Ureter (tissue), 1 donor: ENCODE results near the gene CNBP. TPM values are rescaled to one million over a fixed set of nuclear protein-coding genes. Genes with fewer than 3 reads are reported as not detected.
"Not testable (repeated sequence)": the region's sequence is repeated elsewhere in the genome, so short reads cannot be mapped to it uniquely, and the experiment has no call there.

Source experiments
- DNase-seq: peaks from one replicate; pipeline ENCODE4 v3.0.0-alpha.2; 2020; ENCODE audit warnings: low spot score
- total RNA-seq: library from RNA; stranded (reverse); gene quantifications from one replicate; pipeline ENCODE4 v1.2.4, GENCODE V29; 2023
- donor health status: DM: yes; HTN: yes; CAD: no.

CNBP gene
- total RNA-seq, 1 donor from 2014 or later = 338 TPM

DNA sequence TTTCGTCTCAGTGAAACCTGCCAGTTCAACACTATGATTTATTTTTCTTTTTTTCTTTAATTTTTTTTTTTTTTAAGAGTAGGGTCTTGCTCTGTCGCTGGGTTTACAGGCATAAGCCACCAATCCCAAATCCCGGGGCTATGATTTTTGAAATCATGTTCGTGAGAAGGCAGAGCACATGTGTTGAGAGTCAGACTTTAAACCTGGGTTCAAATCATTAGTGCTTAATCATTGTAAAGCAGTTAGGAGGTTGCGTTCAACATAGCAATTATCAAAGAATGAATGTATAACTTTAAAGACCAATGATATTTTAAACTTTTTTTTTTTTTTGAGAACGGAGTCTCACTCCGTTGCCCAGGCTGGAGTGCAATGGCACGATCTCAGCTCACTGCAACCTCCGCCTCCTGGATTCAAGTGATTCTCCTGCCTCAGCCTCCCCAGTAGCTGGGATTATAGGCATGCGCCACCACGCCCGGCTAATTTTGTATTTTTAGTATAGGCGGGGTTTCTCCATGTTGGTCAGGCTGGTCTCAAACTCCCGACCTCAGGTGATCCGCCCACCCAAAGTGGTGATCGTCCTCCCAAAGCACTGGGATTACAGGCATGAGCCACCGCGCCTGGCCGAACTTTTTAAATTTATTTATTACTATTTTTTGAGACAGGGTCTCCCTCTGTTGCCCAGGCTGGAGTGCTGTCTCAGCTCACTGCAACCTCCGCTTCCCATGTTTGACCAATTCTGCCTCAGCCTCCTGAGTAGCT lies 1.3 kb upstream of the CNBP start:
- not testable (repeated sequence) for DNase-seq

DNA sequence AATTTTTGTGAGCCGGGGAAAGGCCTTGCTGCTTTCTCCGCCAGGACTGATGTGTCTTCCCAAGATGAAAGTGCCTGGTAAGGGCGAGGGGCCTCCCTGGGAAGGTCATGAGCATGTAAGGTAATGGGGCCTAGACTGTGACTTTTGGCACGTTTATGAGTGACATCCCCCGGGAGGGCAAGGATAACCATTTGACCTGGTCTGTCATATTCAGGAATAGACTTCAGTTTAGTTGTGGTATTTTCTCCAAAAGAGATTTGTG lies 631 bp upstream of the CNBP start:
- DNase-seq = no peak

DNA sequence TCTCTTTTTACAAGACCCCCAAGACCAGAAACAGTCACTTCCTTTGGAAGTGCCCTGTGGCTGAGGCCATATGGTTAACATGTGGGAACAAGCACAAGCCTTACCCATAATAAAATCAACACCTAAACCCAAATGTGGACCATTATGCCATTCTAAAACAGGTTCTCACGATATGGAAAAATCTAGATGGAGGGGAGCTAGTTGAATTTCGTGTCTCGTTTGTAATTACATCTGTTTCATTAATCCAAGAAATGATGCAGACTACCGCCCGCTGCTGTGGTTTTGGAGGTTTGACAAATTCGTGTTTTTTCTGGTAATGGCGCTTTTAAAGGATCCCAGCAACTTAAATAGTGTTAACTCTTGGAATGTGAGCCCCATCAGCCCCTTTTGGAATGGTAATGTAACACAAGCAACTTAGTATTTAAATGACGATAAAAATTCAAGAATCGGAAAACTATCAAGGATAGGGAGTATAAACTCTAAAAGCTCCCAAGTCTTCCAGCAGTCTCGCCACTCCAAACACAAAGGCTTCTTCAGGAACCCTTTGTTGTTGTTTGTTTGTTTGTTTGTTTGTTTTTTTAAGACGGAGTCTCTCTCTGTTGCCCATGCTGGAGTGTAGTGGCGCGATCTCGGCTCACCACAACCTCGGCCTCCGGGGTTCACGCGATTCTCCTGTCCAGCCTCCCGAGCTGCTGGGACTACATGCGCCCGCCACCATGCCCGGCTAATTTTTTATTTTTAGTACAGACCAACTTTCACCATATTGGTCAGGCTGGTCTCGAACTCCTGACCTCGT lies 1.1 kb downstream of the CNBP start:
- DNase-seq = no peak

GRCh38 chr3:129181819-129182218 lies 1.9 kb downstream of the CNBP start:
- no peak for DNase-seq

DNA sequence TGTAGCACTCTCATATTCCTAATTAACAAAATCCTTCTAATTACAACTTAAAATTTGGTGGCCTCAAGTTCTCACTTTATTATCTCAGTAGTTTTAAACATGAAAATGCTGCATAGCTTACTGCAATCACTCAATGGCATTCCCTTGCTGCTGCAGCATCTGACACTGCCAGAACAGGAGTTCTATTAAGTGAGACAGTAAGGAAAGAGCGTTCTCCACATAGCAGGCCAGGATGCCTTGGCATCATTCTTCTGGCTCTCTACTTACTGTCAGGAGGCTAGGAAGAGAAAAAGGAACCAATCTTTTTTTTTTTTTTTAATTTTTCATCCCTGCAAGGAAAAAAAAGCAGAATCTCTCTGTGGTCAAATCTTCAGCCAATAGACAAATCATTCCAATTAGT lies 3.2 kb downstream of the CNBP start:
- no peak for DNase-seq

- no peak for DNase-seq
Observed at GRCh38 chr3:129176051-129176450, 7.6 kb downstream of the CNBP start.

- DNase-seq = no peak
Observed at GRCh38 chr3:129173725-129174124, 10.0 kb downstream of the CNBP start.

- DNase-seq = no peak
Observed at GRCh38 chr3:129173206-129173605, 10.5 kb downstream of the CNBP start.

- DNase-seq = no peak
Observed at GRCh38 chr3:129166579-129167332, 16.9 kb downstream of the CNBP start.

- DNase-seq = not testable (repeated sequence)
Observed at GRCh38 chr3:129165594-129165993, 18.1 kb downstream of the CNBP start.

DNA sequence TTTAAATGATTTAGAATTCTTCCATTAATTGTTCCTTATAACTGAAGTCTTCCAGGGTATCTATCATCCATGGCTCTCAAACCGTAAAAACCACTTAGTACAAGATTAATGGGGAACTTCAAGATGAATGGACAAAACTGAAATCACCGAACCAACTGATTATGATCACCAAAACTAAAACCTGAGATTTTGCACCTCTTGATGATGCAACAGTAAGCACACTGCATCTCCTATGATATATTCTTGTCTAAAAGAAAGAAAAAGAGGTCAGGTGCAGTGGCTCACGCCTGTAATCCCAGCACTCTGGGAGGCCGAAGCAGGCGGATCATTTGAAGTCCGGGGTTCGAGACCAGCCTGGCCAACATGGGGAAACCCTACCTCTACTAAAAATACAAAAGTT lies 19.2 kb downstream of the CNBP start:
- DNase-seq = no peak

DNA sequence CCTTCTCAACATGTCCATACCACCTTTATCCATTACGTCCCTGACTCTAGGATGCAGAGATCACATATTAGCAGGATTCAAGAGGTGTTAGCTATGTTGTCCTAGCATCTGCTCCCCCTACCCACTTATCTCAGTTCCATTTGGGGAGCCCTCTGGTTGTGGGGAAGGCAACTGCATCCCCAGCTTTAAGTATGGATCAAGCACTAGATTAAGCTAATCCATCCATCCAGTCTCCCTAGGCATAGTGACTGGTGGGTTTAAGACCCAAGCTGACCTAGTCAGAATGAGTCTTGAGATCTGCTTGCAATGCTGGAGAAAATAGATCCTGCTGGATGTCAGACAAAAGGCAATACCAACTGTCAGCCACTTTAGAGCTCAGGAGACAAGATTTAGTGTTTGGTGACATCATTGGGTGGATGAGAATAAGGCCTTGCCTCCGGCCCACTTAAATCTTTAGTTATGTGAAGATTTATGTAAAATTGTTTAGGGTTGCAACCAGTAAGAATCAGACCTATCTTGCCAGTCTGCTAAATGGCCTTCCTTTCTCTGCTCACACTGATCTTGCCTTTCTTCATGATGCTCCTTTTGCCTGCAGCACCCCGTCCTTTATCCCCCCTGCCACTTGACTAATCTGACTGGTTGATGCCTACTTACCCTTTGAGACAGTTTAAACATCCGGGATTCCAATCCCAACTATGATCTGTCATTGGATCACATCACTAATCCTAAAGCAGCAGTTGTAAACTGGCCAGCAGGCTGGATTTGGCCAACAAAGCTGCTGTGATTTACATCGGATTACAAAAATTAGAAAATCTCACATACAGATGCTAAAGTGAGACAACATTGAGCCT lies 20.7 kb downstream of the CNBP start:
- DNase-seq = no peak

DNA sequence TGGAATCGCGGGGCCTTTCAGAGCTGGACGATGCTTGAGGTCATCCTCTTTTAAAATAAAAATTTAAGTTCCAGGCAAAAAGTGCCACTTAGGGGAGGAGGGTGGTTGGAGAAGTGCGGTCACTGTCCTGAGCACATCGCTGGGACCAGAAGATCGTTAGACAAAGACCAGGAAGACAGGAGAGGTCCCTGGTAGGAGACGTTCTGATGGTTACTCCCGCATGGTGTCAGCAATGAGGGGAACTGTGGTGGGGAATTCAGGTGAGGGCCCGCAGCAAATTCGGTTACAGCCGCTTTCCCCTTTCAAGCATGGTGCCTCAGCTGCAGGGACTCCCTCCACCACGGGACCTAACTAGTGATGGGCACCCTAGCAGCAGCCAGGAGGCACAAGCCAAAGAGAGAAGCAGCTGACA lies 21.8 kb downstream of the CNBP start:
- DNase-seq = no peak

- peak; percentile 92 for DNase-seq
Observed at GRCh38 chr3:129160891-129161859, 22.5 kb downstream of the CNBP start, which contains the start of gene ISY1. Gene ISY1, minus strand, starts transcription at chr3:129161063. Its CDS starts 88 bp downstream, at chr3:129160975.

GRCh38 chr3:129144786-129145185 lies 38.9 kb downstream of the CNBP start:
- DNase-seq = no peak

DNA sequence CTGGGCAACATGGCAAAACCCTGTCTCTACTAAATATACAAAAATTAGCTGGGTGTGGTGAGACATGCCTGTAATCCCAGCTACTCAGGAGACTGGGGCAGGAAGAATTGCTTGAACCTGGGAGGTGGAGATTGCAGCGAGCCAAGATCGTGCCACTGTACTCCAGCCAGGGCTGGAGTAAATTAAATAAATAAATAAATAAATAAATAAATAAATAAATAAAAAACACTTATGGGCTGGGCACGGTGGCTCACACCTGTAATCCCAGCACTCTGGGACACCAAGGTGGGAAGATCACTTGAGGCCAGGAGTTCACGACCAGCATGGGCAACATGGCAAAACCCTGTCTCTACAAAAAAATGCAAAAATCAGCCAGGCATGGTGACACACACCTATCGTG lies 42.7 kb downstream of the CNBP start:
- DNase-seq = not testable (repeated sequence)

DNA sequence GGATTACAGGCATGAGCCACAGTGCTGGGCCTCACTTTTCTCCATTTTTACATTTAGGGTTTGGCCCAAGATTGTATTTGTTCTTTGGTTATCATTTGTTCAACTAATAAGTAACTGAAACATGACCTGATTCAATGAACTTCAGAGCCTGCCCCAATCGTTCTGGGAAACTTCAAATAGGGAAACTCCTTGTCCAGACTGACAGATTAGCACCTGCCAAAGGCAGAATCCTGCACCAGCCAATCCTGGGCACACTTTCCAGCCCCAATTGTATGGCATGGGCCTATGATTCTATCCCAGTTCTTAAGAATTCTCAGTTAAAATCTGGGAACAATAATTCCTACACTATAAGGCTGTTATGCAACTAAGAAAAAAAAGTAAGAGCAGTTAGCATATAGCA lies 43.8 kb downstream of the CNBP start:
- DNase-seq = no peak

GRCh38 chr3:129136275-129136674 lies 47.4 kb downstream of the CNBP start:
- not testable (repeated sequence) for DNase-seq

DNA sequence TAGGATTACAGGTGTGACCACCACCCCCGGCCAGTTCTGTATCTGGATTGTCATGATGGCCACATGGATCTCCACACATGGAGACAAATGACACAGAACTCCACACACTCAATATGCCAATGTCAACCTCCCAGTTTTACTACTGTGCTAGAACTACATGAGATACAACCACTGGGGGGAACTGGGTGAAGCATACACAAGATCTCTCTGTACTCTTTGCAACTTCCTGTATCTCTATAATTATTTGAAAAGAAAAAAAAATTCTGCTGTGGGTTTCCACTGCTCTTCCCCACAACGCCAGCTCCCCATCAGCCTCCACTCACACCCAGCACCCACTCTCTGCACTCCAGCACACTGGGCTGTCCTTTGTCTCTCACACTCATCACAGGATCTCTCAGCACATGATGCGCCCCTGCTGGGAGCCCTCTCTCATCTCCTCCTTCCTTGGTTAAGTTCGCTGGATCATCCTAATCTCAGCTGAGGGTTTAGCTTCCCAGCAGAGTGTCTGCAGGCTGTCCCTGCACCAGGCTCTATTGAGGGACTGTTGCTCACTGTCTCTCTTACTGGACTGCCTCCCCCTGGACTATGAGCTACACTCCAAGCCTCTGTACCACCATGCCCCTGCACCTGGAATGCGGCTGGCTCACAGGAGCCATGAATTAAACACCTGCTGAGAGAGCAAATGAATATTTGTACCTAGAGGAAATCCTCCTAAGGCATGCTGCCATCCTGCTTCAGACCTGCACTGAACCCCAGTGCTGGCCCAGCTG lies 51.4 kb downstream of the CNBP start:
- no peak for DNase-seq
